IPS-18a (cell line): Measurements from ENCODE around the gene RSPH4A.
A peak's percentile ranks its signal among the peaks of the same experiment; 100 is the strongest.

Source experiments
- H3K27ac ChIP-seq: one replicate; pipeline ENCODE4 v1.5.1; 2013; ENCODE audit warnings: low read length
- H3K27me3 ChIP-seq: one replicate; pipeline ENCODE4 v1.6.1; 2013; ENCODE audit warnings: mild to moderate bottlenecking, low read length; ENCODE audit not compliant: control insufficient read depth, insufficient read depth
- H3K36me3 ChIP-seq: one replicate; pipeline ENCODE4 v1.6.1; 2013; ENCODE audit warnings: low read depth, low read length; ENCODE audit not compliant: control insufficient read depth
- H3K4me1 ChIP-seq: one replicate; pipeline ENCODE4 v1.6.1; 2013; ENCODE audit warnings: low read depth, low read length; ENCODE audit not compliant: control insufficient read depth
- H3K4me3 ChIP-seq: one replicate; pipeline ENCODE4 v1.5.1; 2013; ENCODE audit warnings: low read length
- H3K9ac ChIP-seq: one replicate; pipeline ENCODE4 v1.6.1; 2013; ENCODE audit warnings: mild to moderate bottlenecking, low read length, moderate library complexity
- H3K9me3 ChIP-seq: one replicate; pipeline ENCODE4 v1.6.1; 2013; ENCODE audit warnings: low read depth, low read length; ENCODE audit not compliant: control insufficient read depth

The RSPH4A gene

GRCh38 chr6:116615937-116616736 is at the start of gene RSPH4A:
RSPH4A (plus strand) TSS chr6:116616479; CDS start chr6:116616624, 145 bp downstream.
- peaks cover 15% of the 10 kb centered on the region for H3K27me3 ChIP-seq
- H3K9me3 ChIP-seq = no peaks in the 10 kb centered on the region
- peak within 1 kb of the TSS; percentile 99 for H3K27ac ChIP-seq
- H3K4me3 ChIP-seq = peak within 1 kb of the TSS; percentile 99
- no peaks in the 10 kb centered on the region for H3K36me3 ChIP-seq
- H3K9ac ChIP-seq = peak within 1 kb of the TSS; percentile 94
- H3K4me1 ChIP-seq = peaks cover 8% of the 10 kb centered on the region

- Histone ChIP-seq H3K4me3 (no peak overlapping the region), H3K27me3 (no peaks in the 10 kb centered on the region), H3K36me3 (no peaks in the 10 kb centered on the region), H3K4me1 (peaks cover 10% of the 10 kb centered on the region), H3K9me3 (no peaks in the 10 kb centered on the region), H3K27ac (no peak overlapping the region), H3K9ac (no peak overlapping the region)
Observed at GRCh38 chr6:116568111-116568510, 48.2 kb upstream of the RSPH4A start.

GRCh38 chr6:116568821-116569755 is 47.2 kb upstream of the RSPH4A start:
- H3K9ac ChIP-seq = no peak overlapping the region

GRCh38 chr6:116570856-116571682 is 45.2 kb upstream of the RSPH4A start, which contains the start of gene RWDD1:
RWDD1 (plus strand) TSS chr6:116571504; CDS start chr6:116571583, 79 bp downstream.
- Histone ChIP-seq H3K36me3 (no peaks in the 10 kb centered on the region), H3K9me3 (no peaks in the 10 kb centered on the region), H3K27ac (peak within 1 kb of the TSS; percentile 43), H3K4me1 (peaks cover 10% of the 10 kb centered on the region), H3K9ac (peak within 1 kb of the TSS; percentile 90), H3K27me3 (no peaks in the 10 kb centered on the region), H3K4me3 (peak within 1 kb of the TSS; percentile 91)

More at GRCh38 chr6:116568821-116569755, 47.2 kb upstream of the RSPH4A start:
- no peaks in the 10 kb centered on the region for H3K9me3 ChIP-seq
- H3K4me1 ChIP-seq = peaks cover 10% of the 10 kb centered on the region
- H3K36me3 ChIP-seq = no peaks in the 10 kb centered on the region
- no peak overlapping the region for H3K27ac ChIP-seq
- H3K27me3 ChIP-seq = no peaks in the 10 kb centered on the region
- H3K4me3 ChIP-seq = no peak overlapping the region

- H3K4me1 ChIP-seq = peaks cover 10% of the 10 kb centered on the region
- H3K27ac ChIP-seq = peak overlapping the region; percentile 33
- peak overlapping the region; percentile 91 for H3K4me3 ChIP-seq
- H3K36me3 ChIP-seq = no peaks in the 10 kb centered on the region
- H3K9me3 ChIP-seq = no peaks in the 10 kb centered on the region
- H3K27me3 ChIP-seq = no peaks in the 10 kb centered on the region
- H3K9ac ChIP-seq = peak overlapping the region; percentile 84
Observed at GRCh38 chr6:116571683-116572000, 44.6 kb upstream of the RSPH4A start.

- Histone ChIP-seq H3K27me3 (no peaks in the 10 kb centered on the region), H3K36me3 (no peaks in the 10 kb centered on the region), H3K4me1 (peaks cover 10% of the 10 kb centered on the region), H3K27ac (no peak overlapping the region), H3K9me3 (no peaks in the 10 kb centered on the region), H3K9ac (peak overlapping the region; percentile 84), H3K4me3 (peak overlapping the region; percentile 91)
Observed at GRCh38 chr6:116572162-116572561, 44.1 kb upstream of the RSPH4A start.

GRCh38 chr6:116575227-116575626 is 41.1 kb upstream of the RSPH4A start:
- no peak overlapping the region for H3K27ac ChIP-seq
- no peaks in the 10 kb centered on the region for H3K36me3 ChIP-seq
- H3K9me3 ChIP-seq = no peaks in the 10 kb centered on the region
- H3K4me1 ChIP-seq = peaks cover 6% of the 10 kb centered on the region
- no peaks in the 10 kb centered on the region for H3K27me3 ChIP-seq
- H3K9ac ChIP-seq = no peak overlapping the region
- no peak overlapping the region for H3K4me3 ChIP-seq

- no peak overlapping the region for H3K27ac ChIP-seq
- H3K4me1 ChIP-seq = peaks cover 3% of the 10 kb centered on the region
- no peaks in the 10 kb centered on the region for H3K36me3 ChIP-seq
- H3K4me3 ChIP-seq = no peak overlapping the region
- H3K27me3 ChIP-seq = no peaks in the 10 kb centered on the region
- no peaks in the 10 kb centered on the region for H3K9me3 ChIP-seq
- H3K9ac ChIP-seq = no peak overlapping the region
Observed at GRCh38 chr6:116577486-116577885, 38.8 kb upstream of the RSPH4A start.

DNA sequence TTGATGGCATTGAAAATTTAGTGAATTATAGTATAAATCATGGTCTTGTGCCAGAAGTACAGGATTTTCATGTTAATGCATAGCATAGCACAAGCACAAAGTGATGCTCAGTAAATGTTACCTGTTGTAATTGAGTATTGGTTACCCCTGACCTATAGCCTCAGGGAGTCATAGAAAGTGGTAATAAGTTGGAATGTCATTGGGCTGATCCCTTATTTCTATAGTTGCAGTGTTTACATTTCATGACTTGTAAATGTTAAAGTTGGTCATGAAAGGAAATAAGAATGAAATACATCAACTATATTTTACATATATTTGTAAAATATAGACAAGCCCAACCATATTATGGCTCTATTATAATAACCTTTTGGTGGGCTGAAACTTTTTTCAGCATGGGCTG is 37.9 kb upstream of the RSPH4A start:
- Histone ChIP-seq H3K4me3 (no peak overlapping the region), H3K9me3 (no peaks in the 10 kb centered on the region), H3K36me3 (no peaks in the 10 kb centered on the region), H3K9ac (no peak overlapping the region), H3K27ac (no peak overlapping the region), H3K27me3 (no peaks in the 10 kb centered on the region), H3K4me1 (no peaks in the 10 kb centered on the region)

DNA sequence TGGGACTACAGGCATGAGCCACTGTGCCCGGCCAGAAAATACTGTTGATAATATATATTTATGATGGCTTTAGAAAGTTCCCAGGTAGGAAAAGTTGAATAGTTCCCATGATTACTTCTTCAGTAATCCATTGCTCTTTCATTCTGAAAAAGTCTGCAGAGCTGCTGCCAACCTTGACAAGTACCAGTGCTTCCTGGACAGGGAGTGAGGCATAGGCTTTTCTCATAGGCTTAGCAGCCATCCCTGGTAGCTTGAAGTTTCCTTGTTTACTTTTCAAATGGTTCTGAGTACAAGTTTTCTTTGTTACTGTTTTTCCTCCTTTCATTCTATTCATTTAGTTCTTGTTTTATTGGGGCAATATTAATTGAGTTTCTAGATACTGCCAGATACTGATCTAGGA is 37.1 kb upstream of the RSPH4A start:
- Histone ChIP-seq H3K4me1 (no peaks in the 10 kb centered on the region), H3K27ac (no peak overlapping the region), H3K9me3 (no peaks in the 10 kb centered on the region), H3K27me3 (no peaks in the 10 kb centered on the region), H3K4me3 (no peak overlapping the region), H3K9ac (no peak overlapping the region), H3K36me3 (no peaks in the 10 kb centered on the region)

DNA sequence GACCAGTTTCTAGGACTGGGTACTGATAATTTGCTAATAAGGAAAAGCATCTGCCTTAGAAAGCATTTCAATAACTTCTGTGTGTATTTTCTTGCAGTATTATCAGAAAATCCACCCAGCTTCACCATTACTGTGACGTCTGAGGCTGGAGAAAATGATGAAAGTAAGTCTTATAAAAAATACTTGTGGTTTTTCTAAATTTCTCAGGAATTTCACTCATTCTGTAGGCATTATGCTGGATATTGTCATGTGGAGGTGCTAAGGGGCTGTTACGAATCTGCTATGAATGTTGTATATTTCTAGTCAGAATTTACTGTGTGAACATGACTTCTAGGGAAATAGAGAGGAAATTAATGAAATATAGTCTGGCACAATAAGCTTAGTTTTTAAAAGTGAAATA is 36.1 kb upstream of the RSPH4A start:
- Histone ChIP-seq H3K27me3 (no peaks in the 10 kb centered on the region), H3K4me3 (no peak overlapping the region), H3K27ac (no peak overlapping the region), H3K9me3 (no peaks in the 10 kb centered on the region), H3K36me3 (peaks cover 10% of the 10 kb centered on the region), H3K4me1 (no peaks in the 10 kb centered on the region), H3K9ac (no peak overlapping the region)
